Retinal pigment epithelial cell (primary cell): ENCODE results near the gene SPTBN2.
"Not testable (repeated sequence)": the region's sequence is repeated elsewhere in the genome, so short reads cannot be mapped to it uniquely, and the experiment has no call there.

Experiments used
- DNase-seq: peaks from one replicate; pipeline ENCODE4 v3.0.0-alpha.2; 2010; ENCODE audit warnings: low read depth
- H3K4me3 ChIP-seq: 2 replicates; pipeline ENCODE4 v1.5.1; 2011; ENCODE audit warnings: mild to moderate bottlenecking, low read length, control low read depth, moderate library complexity
- CTCF ChIP-seq: conservative IDR thresholded peaks from 2 replicates; pipeline ENCODE4 v1.5.1; 2011; ENCODE audit warnings: low read depth, low read length, control low read depth, inconsistent platforms

The SPTBN2 gene

GRCh38 chr11:66649903-66650302 is 79.1 kb downstream of the SPTBN2 start:
- no peak for DNase-seq
- no peak for TF ChIP-seq CTCF
- no peak overlapping the region for H3K4me3 ChIP-seq

GRCh38 chr11:66646828-66647227 is 82.2 kb downstream of the SPTBN2 start:
- TF ChIP-seq CTCF, result no peak
- no peak overlapping the region for H3K4me3 ChIP-seq
- DNase-seq, result no peak

GRCh38 chr11:66643745-66644437 is 85.1 kb downstream of the SPTBN2 start:
- no peak for DNase-seq
- no peak for TF ChIP-seq CTCF
- no peak overlapping the region for H3K4me3 ChIP-seq

- no peak for DNase-seq
- no peak for TF ChIP-seq CTCF
- H3K4me3 ChIP-seq, result peak overlapping the region; percentile 97
These were observed 87.2 kb downstream of the SPTBN2 start for GRCh38 chr11:66641834-66642233.

- peak overlapping the region; percentile 97 for H3K4me3 ChIP-seq
- DNase-seq, result not testable (repeated sequence)
These were observed 89.1 kb downstream of the SPTBN2 start for GRCh38 chr11:66639814-66640340.

GRCh38 chr11:66639066-66639813 is 89.8 kb downstream of the SPTBN2 start:
- no peak for DNase-seq
- H3K4me3 ChIP-seq, result peak overlapping the region; percentile 97
- peak; percentile 7 for TF ChIP-seq CTCF

- H3K4me3 ChIP-seq, result peak within 1 kb of the TSS; percentile 97
- peak; percentile 100 for DNase-seq
- TF ChIP-seq CTCF, result peak; percentile 22
These were observed 90.6 kb downstream of the SPTBN2 start, which contains the start of gene RBM4 for GRCh38 chr11:66638177-66639065. Gene RBM4 (plus strand): TSS chr11:66638703. CDS start chr11:66639712, 1,009 bp downstream.
